NCI-H345 (cell line): Measurements from ENCODE around the gene TFAP2C.
"Not testable (repeated sequence)": the region's sequence is repeated elsewhere in the genome, so short reads cannot be mapped to it uniquely, and the experiment has no call there.

Source experiments
- DNase-seq: peaks from one replicate; lab custom pipeline; 2025; lab: John Stamatoyannopoulos, UW

The TFAP2C gene

GRCh38 chr20:56616716-56617115 lies 12.4 kb upstream of the TFAP2C start:
- no peak for DNase-seq

DNA sequence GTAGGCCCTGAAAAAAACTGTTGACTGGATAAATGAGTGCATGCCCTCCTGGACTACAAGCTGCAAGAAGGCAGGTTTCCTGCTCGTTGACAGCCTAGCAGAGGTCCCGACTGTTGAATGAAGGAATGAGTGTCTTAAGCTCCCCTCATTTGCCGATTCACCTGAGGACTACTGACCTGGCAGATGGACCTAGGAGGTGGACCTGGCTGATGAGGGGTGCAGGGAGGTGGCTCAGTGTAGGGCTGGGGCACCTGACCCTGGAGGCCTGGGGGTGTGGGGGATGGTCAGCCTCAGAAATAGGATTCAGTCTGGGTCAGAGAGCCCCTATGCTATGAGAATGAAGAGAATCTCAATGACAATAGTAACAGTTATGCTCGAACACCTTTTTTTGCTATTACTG lies 11.6 kb upstream of the TFAP2C start:
- no peak for DNase-seq

DNA sequence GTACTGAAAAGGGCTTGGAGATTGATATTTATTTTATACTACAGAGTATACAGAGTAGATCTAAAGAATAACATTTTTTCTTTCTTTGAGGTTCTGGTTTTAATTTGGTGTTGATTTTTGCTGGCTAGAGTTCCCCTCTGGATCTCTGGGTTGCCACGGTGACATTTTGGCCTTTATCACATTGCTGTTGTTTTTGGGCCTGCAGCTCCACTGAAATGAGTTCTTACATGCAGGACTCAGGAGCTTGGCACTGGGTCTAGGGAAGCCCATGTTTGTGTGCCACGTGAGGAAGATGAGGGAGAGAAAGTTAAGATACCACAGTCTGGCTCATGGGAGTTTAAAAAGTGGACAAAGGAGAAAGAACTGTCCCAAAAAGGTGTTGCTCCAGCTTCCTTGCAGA lies 7.4 kb upstream of the TFAP2C start:
- no peak for DNase-seq

DNA sequence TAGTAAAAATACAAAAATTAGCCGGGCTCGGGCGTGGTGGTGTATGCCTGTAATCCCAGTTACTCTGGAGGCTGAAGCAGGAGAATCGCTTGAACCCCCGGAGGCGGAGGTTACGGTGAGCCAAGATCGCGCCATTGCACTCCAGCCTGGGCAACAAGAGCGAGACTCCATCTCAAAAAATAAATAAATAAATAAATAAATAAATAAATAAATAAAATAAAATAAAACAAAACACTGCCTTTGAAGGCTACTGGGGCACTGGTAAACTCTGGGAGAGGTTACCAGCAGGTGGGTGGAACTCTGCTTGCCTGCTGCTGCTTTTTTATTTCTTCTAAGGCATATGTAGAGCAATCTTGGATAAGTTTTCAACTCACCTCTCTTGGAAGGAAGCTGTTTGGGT lies 5.2 kb upstream of the TFAP2C start:
- DNase-seq: not testable (repeated sequence)

DNA sequence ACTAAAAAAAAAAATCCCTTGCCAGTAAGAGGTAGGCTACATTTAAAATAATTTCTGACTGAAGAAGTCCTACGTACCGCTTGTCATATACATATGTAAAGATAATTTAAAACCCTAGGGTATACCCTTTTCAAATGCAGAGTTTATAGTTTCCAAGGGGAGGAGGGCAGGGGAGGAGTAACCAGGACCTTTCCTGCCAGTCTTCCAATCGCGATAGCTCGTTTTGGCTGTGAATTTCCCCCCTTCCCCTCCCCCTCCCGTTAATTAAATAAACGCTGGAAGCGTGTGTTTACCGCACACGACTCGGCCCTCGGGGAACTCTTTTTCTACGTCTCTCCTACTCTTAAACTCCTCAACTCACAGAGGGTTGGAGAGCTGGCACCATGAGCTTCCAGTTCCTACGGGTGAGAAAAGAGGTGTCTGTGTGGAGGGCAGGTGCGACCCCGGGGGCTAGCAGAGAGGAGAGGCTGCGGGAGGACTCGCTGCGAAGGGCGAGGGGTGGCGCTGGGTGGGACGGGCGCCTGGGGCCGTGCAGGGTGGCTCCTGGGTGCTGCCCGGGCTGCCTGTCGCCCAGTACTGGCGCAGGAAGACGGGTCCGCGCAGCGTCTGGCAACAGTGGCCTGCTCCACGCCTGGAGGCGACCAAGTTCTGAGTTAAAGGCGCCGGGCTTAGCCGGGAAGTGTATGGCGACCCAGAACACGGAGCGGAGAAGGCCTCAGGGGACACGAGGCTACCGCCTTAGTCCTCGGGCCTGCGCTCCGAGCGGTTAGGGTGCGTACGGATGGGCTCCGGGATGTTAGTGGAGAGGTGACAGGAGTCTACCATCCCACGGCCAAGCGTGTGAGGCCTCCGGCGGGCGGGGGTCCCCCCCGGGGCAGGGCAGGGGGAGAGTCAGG lies 4.1 kb upstream of the TFAP2C start:
- DNase-seq: no peak

DNA sequence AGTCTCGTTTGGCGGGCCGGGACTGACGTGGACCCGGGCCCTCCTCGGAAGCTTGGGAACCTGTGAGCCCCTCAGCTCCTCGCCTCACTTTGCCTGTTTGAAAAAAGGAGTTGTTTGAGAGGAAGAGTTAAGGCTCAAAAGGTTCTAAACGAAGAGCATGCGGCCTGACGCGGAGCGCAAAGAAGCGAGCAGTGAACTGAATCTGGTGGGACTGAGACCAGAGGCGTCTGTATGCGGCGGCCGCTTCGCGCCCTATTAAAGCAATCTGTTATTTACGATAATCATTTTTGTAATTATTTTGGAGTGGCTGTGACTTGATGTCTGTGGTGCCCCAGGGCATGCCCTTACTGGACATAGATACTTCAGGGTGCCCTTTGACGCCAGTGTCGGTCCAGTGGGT lies 3.3 kb upstream of the TFAP2C start:
- no peak for DNase-seq

DNA sequence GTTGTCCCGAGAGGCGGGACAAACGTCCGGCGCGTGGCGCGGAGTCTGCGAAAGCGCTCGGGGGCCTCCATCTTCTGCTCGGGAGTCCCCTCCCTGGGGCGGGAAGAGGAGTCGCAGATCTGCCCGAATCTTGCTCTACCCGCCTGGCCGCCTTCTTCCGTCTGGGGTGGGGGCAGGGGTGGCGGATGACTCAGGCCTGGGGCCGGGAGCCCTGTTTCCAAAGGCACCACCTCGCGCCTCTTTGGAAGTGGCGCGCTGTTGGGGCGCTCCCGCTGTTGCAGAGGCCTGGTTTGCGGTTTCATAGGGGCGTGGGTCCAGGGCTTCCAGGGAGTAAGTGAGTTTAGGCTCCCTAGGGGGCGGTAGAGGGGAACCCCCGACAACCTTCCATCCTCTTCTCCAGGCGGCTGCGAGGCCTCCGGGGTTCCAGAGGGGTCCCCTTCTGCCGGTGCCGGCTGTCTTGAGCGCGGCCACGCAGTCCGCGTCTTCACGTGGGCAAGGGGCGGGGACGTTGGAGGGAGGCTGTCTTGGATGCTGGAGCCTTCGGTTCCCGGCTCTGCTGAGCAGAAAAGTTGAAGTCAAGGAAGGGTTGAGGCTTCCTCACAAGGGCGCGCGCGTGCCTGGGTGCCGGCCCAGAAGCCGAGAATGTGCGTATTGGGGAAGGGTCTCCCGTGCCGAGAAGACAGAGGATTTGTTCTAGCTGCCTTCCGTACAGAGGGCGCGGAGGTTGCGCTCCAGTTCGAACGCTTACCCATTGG lies 2.6 kb upstream of the TFAP2C start:
- no peak for DNase-seq

- no peak for DNase-seq
These were observed 1.7 kb upstream of the TFAP2C start for GRCh38 chr20:56627122-56628014.

- no peak for DNase-seq
These were observed 862 bp upstream of the TFAP2C start for GRCh38 chr20:56628015-56628872.

DNA sequence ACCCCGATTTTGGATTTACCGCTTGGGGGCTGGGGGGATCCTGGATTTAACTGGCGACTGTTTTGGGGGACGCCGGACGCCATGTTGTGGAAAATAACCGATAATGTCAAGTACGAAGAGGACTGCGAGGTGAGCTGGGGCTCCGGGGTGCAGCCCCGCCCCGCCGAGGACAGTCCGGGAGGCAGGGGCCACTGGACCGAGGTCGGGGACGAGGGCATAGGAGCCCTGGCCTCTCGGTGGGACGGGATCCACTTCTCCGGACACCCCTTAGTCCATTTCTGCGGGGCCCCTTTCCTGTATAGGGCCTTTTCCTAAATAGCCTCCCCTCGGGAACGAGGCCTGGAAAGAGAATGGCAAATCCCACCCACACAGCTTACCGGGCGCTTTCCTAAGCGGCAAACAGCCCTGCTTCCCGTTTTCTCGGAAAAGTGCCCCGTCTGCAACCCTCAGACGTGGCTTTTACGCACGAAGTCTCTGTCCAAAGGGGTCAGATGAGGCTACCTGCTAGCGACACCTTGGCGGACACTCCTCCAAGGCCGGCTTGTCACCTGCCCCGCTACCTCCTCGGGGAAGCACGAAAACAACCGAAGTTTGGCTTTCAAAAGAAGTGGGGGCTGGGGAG lies 469 bp downstream of the TFAP2C start:
- no peak for DNase-seq

GRCh38 chr20:56630086-56630493 lies 984 bp downstream of the TFAP2C start:
- peak; percentile 73 for DNase-seq

- DNase-seq: no peak
These were observed 1.6 kb downstream of the TFAP2C start for GRCh38 chr20:56630506-56631317.

DNA sequence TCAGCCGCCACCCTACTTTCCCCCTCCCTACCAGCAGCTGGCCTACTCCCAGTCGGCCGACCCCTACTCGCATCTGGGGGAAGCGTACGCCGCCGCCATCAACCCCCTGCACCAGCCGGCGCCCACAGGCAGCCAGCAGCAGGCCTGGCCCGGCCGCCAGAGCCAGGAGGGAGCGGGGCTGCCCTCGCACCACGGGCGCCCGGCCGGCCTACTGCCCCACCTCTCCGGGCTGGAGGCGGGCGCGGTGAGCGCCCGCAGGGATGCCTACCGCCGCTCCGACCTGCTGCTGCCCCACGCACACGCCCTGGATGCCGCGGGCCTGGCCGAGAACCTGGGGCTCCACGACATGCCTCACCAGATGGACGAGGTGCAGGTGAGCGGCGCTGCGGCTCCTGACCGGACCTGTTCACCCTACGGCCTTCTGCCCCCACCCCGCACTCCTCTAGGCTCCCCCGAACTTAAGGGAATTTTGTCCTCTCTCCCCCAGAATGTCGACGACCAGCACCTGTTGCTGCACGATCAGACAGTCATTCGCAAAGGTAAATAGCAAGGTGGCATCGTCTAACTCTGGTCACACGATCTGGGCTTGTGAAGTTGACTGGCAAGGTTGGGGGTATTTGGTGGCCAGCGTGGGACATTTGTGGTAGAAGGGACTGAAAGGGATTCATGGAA lies 2.3 kb downstream of the TFAP2C start:
- DNase-seq: no peak

DNA sequence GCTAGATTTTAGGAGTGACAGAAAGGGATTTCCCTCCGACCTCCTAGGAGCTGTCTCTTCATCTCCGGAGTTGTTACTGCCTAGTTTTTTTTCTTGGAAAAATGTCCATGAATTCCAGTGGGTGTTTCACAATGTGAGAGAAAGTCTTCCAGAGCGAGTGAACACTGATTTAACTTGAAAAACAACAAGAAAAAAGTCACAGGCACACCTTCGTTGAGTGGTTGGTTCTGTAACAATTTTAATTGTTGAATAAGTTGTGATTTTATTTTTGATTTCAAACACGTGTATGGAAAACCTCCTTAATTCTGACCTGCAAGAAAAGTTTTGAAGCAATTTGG lies 2.9 kb downstream of the TFAP2C start:
- no peak for DNase-seq

DNA sequence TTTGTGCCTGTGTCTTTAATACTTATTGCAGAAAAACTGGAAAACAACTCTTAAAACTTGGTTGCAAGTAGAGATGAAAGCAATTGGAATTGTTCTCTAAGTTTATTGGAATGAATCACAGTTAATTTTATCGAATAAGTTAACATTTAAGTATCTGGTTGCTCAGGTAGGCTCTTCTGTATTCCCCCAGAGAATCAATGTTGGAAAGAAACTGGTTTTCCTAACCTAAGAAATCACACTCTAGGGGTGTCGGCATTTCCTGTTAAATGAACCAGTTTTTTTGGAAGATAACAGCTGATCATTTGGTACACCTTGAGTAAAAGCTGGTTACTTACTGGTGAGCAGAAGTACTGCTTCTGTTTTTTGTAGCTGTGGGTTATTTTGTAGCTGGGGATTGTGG lies 5.2 kb downstream of the TFAP2C start:
- no peak for DNase-seq

GRCh38 chr20:56634735-56635385 lies 5.8 kb downstream of the TFAP2C start:
- no peak for DNase-seq

GRCh38 chr20:56636716-56637115 lies 7.6 kb downstream of the TFAP2C start:
- DNase-seq: no peak

GRCh38 chr20:56637576-56637975 lies 8.5 kb downstream of the TFAP2C start:
- DNase-seq: no peak

DNA sequence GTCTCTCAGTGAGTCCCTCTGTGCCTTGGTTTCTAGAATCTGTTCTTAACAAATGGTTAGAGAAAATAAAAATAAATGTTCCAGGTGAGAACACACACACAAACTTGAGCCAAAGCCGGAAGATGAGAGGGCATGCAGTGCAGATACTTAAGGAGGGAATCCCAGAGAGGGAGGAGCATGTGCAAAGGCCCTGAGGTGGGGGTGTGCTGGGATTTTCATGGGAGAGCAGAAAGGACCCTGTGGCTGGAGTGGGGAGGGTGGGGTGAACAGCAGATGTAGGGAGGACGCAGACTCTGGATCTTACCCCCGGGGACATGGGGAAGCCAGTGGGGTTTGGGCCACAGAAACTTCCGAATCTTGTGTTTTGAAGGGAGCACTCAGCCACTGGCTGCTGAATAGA lies 17.5 kb downstream of the TFAP2C start:
- DNase-seq: no peak
